Measurements from ENCODE around the gene ZCCHC4.

The ZCCHC4 gene

GRCh38 chr4:25345744-25346143 is 33.2 kb downstream of the ZCCHC4 start:
- no peak overlapping the region for H3K4me2 ChIP-seq (ENCODE audit: low read length)
- H3K27ac ChIP-seq (ENCODE audit: low read depth, low read length, poor library complexity, severe bottlenecking), result no peak overlapping the region
- no peaks in the 10 kb centered on the region for H4K20me1 ChIP-seq (ENCODE audit: insufficient read depth, low read length)
- no peaks in the 10 kb centered on the region for H3K79me2 ChIP-seq (ENCODE audit: insufficient read depth, low read length)
- no peak for TF ChIP-seq CTCF (IDR thresholded peaks at IDR 0.05; ENCODE audit: low read length)
- TF ChIP-seq EZH2 (IDR thresholded peaks at IDR 0.05; ENCODE audit: borderline replicate concordance, low read length), result no peak
- H3K4me3 ChIP-seq (ENCODE audit: low read depth, low read length, poor library complexity, severe bottlenecking), result no peak overlapping the region
- no peaks in the 10 kb centered on the region for H3K4me1 ChIP-seq (ENCODE audit: insufficient read depth, low read length, severe bottlenecking)
- H3K36me3 ChIP-seq (ENCODE audit: insufficient read depth, low read length), result peaks cover 6% of the 10 kb centered on the region; the same call in 1 of the 2 replicates
- H3K27me3 ChIP-seq (ENCODE audit: insufficient read depth, low read length), result no peaks in the 10 kb centered on the region
- H3F3A ChIP-seq (ENCODE audit: insufficient read depth, low read length), result no peaks in the 10 kb centered on the region
- H3K9me3 ChIP-seq (ENCODE audit: low read length), result no peaks in the 10 kb centered on the region
- no peaks in the 10 kb centered on the region for H3K9me2 ChIP-seq (ENCODE audit: low read depth, low read length)
- no peak overlapping the region for H2AFZ ChIP-seq (ENCODE audit: low read length)
- no peak overlapping the region for H3K9ac ChIP-seq (ENCODE audit: low read length)

- Histone ChIP-seq H3K9me2 (ENCODE audit: low read depth, low read length) (no peaks in the 10 kb centered on the region), H3K4me2 (ENCODE audit: low read length) (no peak overlapping the region), H3K36me3 (ENCODE audit: insufficient read depth, low read length) (no peaks in the 10 kb centered on the region), H3K4me3 (ENCODE audit: low read depth, low read length, poor library complexity, severe bottlenecking) (no peak overlapping the region), H3K9me3 (ENCODE audit: low read length) (no peaks in the 10 kb centered on the region), H4K20me1 (ENCODE audit: insufficient read depth, low read length) (no peaks in the 10 kb centered on the region), H3K27ac (ENCODE audit: low read depth, low read length, poor library complexity, severe bottlenecking) (no peak overlapping the region), H3K79me2 (ENCODE audit: insufficient read depth, low read length) (no peaks in the 10 kb centered on the region), H3K9ac (ENCODE audit: low read length) (no peak overlapping the region), H2AFZ (ENCODE audit: low read length) (no peak overlapping the region), H3K4me1 (ENCODE audit: insufficient read depth, low read length, severe bottlenecking) (no peaks in the 10 kb centered on the region), H3K27me3 (ENCODE audit: insufficient read depth, low read length) (no peaks in the 10 kb centered on the region), H3F3A (ENCODE audit: insufficient read depth, low read length) (no peaks in the 10 kb centered on the region)
- no peak for TF ChIP-seq EZH2 (IDR thresholded peaks at IDR 0.05; ENCODE audit: borderline replicate concordance, low read length)
- TF ChIP-seq CTCF (IDR thresholded peaks at IDR 0.05; ENCODE audit: low read length), result no peak
Measured at GRCh38 chr4:25346913-25347312, 34.3 kb downstream of the ZCCHC4 start.

GRCh38 chr4:25347473-25347872 is 34.9 kb downstream of the ZCCHC4 start:
- no peak overlapping the region for H3K4me3 ChIP-seq (ENCODE audit: low read depth, low read length, poor library complexity, severe bottlenecking)
- no peaks in the 10 kb centered on the region for H3K79me2 ChIP-seq (ENCODE audit: insufficient read depth, low read length)
- no peaks in the 10 kb centered on the region for H3K9me2 ChIP-seq (ENCODE audit: low read depth, low read length)
- no peaks in the 10 kb centered on the region for H4K20me1 ChIP-seq (ENCODE audit: insufficient read depth, low read length)
- no peaks in the 10 kb centered on the region for H3K4me1 ChIP-seq (ENCODE audit: insufficient read depth, low read length, severe bottlenecking)
- no peaks in the 10 kb centered on the region for H3K9me3 ChIP-seq (ENCODE audit: low read length)
- no peaks in the 10 kb centered on the region for H3F3A ChIP-seq (ENCODE audit: insufficient read depth, low read length)
- no peak overlapping the region for H2AFZ ChIP-seq (ENCODE audit: low read length)
- no peaks in the 10 kb centered on the region for H3K27me3 ChIP-seq (ENCODE audit: insufficient read depth, low read length)
- no peak overlapping the region for H3K4me2 ChIP-seq (ENCODE audit: low read length)
- no peaks in the 10 kb centered on the region for H3K36me3 ChIP-seq (ENCODE audit: insufficient read depth, low read length)
- no peak overlapping the region for H3K27ac ChIP-seq (ENCODE audit: low read depth, low read length, poor library complexity, severe bottlenecking)
- no peak overlapping the region for H3K9ac ChIP-seq (ENCODE audit: low read length)
- TF ChIP-seq CTCF (IDR thresholded peaks at IDR 0.05; ENCODE audit: low read length) (no peak), EZH2 (IDR thresholded peaks at IDR 0.05; ENCODE audit: borderline replicate concordance, low read length) (no peak)
